Left renal cortex interstitium (tissue), 4 donors: ENCODE results near the gene AGAP1. TPM values are rescaled to one million over a fixed set of nuclear protein-coding genes. Genes with fewer than 3 reads are reported as not detected.

Experiments used
- DNase-seq, 4 donors: peaks; one replicate each; pipeline ENCODE4 v3.0.0-alpha.2; 2013; ENCODE audit warnings: low read depth in 4 of 4, low spot score in 2 of 4, missing footprints in 1 of 4
- polyA plus RNA-seq, 4 donors: library from polyadenylated mRNA; unstranded; fragments of 120-200 nt; gene quantifications; one replicate each; pipeline ENCODE4 v1.2.1, GENCODE V29; 2013; ENCODE audit not compliant: insufficient read length in 4 of 4

The AGAP1 gene
- polyA plus RNA-seq, 4 donors: 18.1 to 22.7 (median 19.7) TPM

- no peak for DNase-seq
These were observed 153.4 kb downstream of the AGAP1 start for GRCh38 chr2:235647264-235647663.

- no peak for DNase-seq
These were observed 154.0 kb downstream of the AGAP1 start for GRCh38 chr2:235647877-235648276.

- no peak for DNase-seq
These were observed 155.6 kb downstream of the AGAP1 start for GRCh38 chr2:235649418-235649817.

GRCh38 chr2:235651643-235652042, 157.8 kb downstream of the AGAP1 start:
- no peak for DNase-seq

- DNase-seq: no peak
These were observed 160.4 kb downstream of the AGAP1 start for GRCh38 chr2:235654103-235654813.

DNA sequence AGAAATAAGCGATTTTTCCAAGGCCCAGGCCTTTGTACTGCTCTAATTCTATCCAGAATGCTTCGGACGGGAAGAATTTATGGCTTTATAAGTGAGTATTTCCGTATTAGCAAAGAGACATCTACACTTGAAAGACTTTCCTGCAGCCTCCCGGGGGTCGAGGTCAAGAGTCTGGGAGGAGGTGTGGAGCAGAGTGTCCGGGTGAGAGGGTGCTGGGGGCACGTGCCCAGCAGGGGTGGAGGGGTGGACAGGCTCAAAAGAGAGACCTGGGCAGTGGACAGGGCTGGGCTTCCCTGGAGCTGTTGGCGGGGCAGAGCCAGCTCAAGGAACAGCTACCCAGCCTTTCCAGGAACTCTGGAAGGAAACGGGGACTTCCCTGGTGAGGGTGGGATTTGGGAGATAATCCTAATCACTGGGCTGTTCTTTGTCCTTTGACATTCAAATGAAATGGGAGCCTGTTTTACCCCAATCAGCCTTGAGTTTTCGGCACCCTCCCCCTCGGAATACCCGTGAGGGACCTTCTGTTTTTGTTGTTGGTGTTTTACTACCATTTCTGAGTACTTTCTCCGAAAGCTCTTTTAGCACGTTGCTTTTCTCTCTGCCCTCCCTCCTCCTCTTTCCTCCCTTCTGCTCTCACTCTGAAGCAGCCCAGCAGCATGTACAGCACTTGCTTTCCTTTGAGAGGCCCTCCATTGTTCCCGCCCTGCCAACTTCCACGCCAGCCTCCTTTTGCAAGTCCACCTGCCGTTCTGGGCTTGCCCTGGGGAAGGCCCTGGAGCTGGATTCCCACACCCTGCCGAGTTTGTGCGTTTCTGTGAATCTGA, 164.7 kb downstream of the AGAP1 start:
- no peak for DNase-seq

GRCh38 chr2:235659767-235660322, 166.0 kb downstream of the AGAP1 start:
- DNase-seq: no peak

DNA sequence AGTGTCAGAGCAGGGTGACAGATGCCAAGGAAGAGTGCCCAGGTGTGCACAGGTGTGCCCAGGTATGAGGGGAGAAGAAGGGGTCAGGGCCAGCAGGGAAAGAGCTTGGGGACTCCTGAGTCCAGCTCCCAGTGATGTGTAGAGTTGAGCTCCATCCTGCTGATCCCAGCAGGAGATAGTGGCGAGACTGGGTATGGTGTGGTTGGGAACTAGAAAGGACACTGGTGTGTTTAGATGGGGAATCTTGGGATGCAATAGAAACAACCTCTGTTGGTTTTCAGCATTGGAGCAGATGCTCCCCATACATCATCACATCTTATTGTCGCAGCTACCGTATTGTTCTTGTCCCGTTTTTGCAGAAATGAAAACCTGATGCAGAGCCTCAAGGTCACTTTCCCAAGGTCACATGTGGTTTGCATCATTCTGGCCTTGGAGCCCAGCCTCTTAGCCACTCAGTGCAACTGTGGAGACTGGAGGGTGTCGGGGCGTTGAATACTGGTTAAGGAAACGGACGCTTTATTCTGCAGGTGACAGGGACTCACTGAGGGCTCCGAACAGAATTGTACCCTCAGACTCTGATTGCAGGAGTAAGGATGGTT, 166.7 kb downstream of the AGAP1 start:
- DNase-seq: no peak

- no peak for DNase-seq
These were observed 167.5 kb downstream of the AGAP1 start for GRCh38 chr2:235661167-235661937.

DNA sequence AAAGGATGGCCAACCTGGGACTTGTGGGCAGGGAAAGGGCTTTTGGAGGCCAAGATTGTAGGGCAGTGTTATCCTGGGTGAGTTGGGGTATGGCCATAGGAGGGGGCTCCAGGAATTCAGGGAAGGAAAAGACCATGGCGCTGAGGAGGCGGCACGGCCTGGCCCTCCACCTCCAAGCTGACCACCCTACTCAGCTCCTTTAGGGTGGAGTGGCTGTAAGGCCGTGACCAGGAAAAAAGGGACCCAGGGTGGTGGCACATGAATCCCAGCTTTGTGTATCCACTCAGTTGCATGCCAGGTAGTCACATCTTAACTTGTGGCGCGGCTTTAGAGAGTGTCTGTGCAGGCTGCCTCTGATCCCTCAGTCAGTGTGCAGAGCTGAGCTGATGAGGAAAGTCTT, 168.1 kb downstream of the AGAP1 start:
- no peak for DNase-seq

DNA sequence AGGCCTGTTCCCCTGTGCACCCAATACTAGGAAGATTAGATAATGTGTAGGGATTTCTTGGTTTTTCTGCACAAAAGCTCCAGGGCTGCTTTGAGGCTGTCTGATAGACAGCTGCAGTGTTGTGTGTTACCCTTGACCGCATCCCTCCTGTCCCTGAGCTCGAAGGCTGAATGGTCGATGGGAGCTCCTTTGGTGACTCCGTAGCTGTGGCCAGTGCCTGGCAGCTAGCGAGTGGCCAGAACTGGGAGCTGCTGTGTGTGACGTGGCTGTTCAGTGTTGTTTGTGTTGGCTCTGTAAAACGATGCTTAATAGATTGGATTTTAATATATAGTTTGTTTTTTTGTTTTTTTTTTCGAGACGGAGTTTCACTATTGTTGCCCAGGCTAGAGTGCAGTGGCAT, 170.0 kb downstream of the AGAP1 start:
- no peak for DNase-seq

- DNase-seq: peak in 1 of 4 donors; percentile 38
These were observed 171.9 kb downstream of the AGAP1 start for GRCh38 chr2:235665661-235666212.

- DNase-seq: peak; percentile 76 to 94 (median 85)
These were observed 172.5 kb downstream of the AGAP1 start for GRCh38 chr2:235666213-235666781.

DNA sequence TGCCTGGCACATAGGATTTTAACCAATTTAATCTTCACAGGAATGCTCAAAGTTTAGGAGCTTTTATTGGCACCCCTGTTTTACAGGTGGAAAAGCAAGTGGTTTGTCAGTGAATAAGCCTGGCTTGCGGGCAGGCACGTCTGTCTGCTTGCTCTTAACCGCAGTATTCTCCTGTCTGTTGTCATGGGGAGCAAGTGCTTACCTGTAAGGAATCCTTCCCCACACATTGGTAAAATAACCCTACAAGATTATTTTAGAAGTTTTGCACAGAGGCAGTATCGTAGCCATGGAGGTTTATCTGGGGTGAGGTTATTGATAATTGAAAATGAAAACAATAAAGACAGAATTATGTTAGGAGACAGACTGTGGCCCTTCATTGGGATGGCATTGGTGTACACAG, 174.9 kb downstream of the AGAP1 start:
- no peak for DNase-seq

- peak in 2 of 4 donors; percentile 29 to 38 for DNase-seq
These were observed 175.5 kb downstream of the AGAP1 start for GRCh38 chr2:235669269-235669831.

- DNase-seq: peak in 1 of 4 donors; percentile 62
These were observed 176.4 kb downstream of the AGAP1 start for GRCh38 chr2:235669983-235670962.

DNA sequence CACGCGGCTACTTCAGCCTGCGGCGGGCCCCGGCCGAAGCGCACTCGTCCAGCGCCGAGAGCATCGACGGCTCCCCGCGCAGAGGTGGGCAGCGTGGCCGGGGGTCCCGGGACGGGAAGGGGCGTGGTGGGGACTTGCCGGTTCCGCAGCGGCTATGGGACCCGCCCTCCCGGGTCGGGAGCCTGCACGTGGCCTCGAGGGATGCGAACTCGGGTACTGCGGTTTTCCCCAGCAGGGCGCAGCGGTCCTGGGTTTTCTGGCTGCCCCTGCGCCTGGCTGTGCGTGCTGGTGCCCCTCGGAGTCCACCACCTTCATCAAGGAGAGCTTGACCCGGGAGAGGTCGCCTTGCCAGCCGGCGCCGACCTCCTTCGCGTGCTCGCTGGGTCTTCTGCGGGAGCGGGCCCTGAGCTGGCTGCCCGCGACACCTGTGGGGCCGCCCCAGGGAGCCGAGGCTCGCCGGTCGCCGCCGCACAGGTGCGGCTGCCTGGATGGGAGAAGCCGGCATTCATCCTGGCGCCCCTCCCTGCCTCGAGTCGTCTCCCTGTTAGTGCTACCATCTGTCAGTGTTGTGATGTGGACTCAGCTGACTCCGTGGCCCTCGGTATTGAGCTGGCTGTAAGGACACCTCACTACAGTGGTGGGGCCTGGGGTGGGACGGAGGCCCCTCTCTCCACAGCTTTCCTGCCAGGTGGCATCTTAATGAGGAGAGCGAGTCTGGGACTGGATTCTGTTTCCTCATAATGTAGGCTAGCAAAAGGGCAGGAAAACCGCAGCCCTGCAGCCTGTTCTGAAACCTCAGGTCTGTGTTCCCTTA, 177.3 kb downstream of the AGAP1 start:
- no peak for DNase-seq
